RWPE1 (cell line): ENCODE results near the gene RNF224.
A peak's percentile ranks its signal among the peaks of the same experiment; 100 is the strongest.
"Not testable (repeated sequence)": the region's sequence is repeated elsewhere in the genome, so short reads cannot be mapped to it uniquely, and the experiment has no call there.

Experiments used
- CTCF ChIA-PET: fragments of 350-600 bp; sonication (Branson Sonifier 250); formaldehyde crosslinking; extraction: SDS; loops from one replicate; lab custom pipeline; 2021; lab: Yijun Ruan, JAX
- POLR2A ChIA-PET: fragments of 400-600 bp; formaldehyde crosslinking; extraction: SDS; loops from one replicate; lab custom pipeline; 2020; ENCODE audit warnings: antibody characterized with exemption; ENCODE audit not compliant: low non-redundant PET; lab: Yijun Ruan, JAX
- DNase-seq: peaks from one replicate; pipeline ENCODE4 v3.0.0; 2012; ENCODE audit warnings: low spot score
- H3K27ac ChIP-seq: fragments of 450-650 bp; 2 replicates; pipeline ENCODE4 v1.5.1; 2017
- TF ChIP-seq, protein P1 (sequence below): fragments of 450-650 bp; conservative IDR thresholded peaks from 2 replicates; pipeline ENCODE4 v1.5.1; 2017; ENCODE audit warnings: low read depth, mild to moderate bottlenecking

RNF224 gene

DNA sequence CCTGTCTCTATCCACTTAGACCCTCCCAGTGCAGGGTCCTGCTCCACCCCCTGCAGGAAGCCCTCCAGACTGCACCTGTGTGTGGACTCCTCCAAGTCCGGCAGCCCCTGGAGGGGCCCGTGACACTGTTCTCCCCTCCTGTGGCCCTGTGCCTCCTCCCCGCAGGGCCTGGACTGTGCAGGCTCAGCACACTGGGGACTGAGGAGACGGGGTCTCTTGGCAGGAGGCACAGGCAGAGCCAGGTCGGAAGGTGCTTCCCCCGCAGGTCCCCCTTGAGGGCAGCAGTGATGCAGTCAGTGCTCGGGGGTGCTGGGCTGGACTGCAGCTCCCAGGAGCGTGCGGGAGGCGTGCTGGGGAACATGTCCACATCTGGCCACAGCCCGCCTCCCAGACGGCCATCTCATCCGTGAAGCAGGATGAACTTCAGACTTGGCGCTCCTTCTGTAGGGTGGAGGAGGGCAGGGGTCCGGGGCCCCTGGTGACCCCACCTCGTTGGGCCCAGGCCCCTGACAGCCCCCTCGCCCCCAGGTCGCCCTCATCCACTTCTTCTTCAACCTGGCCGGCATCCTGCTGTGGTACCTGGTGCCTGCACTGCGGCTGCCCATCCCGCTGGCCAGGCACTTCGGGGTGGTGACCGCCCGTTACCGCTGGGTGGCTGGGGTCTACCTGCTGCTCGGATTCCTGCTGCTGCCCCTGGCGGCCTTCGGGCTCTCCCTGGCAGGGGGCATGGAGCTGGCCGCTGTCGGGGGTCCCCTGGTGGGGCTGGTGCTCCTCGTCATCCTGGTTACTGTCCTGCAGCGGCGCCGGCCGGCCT, 8.3 kb downstream of the RNF224 start:
- TF ChIP-seq, protein P1, sequence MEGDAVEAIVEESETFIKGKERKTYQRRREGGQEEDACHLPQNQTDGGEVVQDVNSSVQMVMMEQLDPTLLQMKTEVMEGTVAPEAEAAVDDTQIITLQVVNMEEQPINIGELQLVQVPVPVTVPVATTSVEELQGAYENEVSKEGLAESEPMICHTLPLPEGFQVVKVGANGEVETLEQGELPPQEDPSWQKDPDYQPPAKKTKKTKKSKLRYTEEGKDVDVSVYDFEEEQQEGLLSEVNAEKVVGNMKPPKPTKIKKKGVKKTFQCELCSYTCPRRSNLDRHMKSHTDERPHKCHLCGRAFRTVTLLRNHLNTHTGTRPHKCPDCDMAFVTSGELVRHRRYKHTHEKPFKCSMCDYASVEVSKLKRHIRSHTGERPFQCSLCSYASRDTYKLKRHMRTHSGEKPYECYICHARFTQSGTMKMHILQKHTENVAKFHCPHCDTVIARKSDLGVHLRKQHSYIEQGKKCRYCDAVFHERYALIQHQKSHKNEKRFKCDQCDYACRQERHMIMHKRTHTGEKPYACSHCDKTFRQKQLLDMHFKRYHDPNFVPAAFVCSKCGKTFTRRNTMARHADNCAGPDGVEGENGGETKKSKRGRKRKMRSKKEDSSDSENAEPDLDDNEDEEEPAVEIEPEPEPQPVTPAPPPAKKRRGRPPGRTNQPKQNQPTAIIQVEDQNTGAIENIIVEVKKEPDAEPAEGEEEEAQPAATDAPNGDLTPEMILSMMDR, result no peak

DNA sequence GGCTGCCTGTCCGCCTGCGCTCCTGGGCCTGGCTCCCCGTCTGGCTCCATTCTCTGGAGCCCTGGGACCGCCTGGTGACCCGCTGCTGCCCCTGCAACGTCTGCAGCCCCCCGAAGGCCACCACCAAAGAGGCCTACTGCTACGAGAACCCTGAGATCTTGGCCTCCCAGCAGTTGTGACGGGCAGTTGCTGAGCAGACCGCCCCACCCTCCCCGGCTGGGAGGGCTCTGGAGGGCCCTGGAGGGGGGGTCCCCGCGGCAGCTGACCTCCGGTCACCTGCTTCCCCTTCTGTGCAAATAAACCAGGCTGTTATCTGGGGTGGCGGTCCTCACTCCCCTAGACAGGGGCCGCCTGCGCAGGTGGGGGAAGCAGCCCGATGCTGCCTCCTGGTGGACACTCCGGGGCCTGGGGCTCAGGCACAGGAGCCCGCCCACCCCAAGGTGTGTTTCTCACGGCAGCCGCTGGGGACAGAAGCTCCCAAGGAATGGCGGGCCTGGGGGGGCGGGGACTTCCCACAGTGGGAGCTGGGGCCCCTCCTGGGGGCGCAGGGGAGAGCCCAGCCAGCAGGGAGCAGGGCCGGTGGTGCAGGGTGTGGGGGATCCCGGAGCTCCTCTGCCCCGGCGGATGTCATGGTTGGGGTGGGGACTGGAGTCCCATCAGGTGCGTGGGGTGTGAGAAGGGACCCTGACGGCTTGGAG, 9.1 kb downstream of the RNF224 start:
- peak overlapping the region; percentile 100 for H3K27ac ChIP-seq
- ChIA-PET POLR2A (interaction anchor here (0.6 to 1.8 kb wide), 5 partner anchors 13 to 150 kb away, joined by 3 to 7 read pairs (median 4); no protein-coding TSS in a partner anchor), CTCF (interaction anchor here (0.6 to 3.3 kb wide), 46 partner anchors 9 to 259 kb away, joined by 3 to 24 read pairs (median 4); partner anchors contain the start of genes CYSRT1, DPP7, GRIN1 and LRRC26)
- TF ChIP-seq, protein P1, result peak; percentile 100
- peak; percentile 95 for DNase-seq

More for the DNA sequence above, 8.3 kb downstream of the RNF224 start:
- 0 out of 2 replicates have a peak overlapping the region, but pooled peaks have one; percentile 100 for H3K27ac ChIP-seq
- POLR2A ChIA-PET, result interaction anchor here (0.6 to 1.2 kb wide), 2 partner anchors 41 to 150 kb away, joined by 3 to 6 read pairs; no protein-coding TSS in a partner anchor
- DNase-seq, result no peak
- CTCF ChIA-PET, result interaction anchor here (0.6 to 3.3 kb wide), 27 partner anchors 9 to 259 kb away, joined by 3 to 24 read pairs (median 6); partner anchors contain the start of genes CYSRT1, DPP7, GRIN1 and LRRC26

DNA sequence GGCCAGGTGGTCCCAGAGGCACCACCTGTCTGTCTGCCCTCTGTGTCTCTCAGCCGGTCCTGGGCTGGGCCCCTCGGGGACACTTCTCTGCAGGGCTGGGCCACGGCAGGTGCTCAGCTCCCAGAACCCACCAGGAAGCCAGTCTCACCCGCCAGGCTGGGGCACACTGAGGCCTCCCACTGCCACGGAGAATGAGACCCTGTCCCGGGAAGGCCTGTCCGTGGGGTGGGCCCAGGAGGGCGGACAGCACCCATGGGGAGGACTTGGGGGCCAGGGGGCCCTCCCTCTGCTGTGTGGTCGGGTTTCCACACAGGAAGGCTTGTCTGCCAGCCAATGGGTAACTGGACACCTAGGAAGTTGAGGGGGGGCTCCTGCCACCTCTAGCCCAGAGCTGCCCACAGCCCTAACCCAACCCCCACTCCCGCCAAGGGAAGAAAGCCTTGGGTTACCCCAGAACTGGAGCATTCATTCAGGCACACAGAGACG, 9.7 kb downstream of the RNF224 start:
- H3K27ac ChIP-seq, result peak overlapping the region; percentile 100
- TF ChIP-seq, protein P1, result no peak
- no peak for DNase-seq
- POLR2A ChIA-PET, result interaction anchor here (1.2 to 1.8 kb wide), 4 partner anchors 14 to 42 kb away, joined by 3 to 7 read pairs (median 4); no protein-coding TSS in a partner anchor
- CTCF ChIA-PET, result interaction anchor here (0.6 to 3.3 kb wide), 47 partner anchors 8 to 265 kb away, joined by 3 to 24 read pairs (median 4); partner anchors contain the start of genes CYSRT1, DPP7, GRIN1 and LRRC26

DNA sequence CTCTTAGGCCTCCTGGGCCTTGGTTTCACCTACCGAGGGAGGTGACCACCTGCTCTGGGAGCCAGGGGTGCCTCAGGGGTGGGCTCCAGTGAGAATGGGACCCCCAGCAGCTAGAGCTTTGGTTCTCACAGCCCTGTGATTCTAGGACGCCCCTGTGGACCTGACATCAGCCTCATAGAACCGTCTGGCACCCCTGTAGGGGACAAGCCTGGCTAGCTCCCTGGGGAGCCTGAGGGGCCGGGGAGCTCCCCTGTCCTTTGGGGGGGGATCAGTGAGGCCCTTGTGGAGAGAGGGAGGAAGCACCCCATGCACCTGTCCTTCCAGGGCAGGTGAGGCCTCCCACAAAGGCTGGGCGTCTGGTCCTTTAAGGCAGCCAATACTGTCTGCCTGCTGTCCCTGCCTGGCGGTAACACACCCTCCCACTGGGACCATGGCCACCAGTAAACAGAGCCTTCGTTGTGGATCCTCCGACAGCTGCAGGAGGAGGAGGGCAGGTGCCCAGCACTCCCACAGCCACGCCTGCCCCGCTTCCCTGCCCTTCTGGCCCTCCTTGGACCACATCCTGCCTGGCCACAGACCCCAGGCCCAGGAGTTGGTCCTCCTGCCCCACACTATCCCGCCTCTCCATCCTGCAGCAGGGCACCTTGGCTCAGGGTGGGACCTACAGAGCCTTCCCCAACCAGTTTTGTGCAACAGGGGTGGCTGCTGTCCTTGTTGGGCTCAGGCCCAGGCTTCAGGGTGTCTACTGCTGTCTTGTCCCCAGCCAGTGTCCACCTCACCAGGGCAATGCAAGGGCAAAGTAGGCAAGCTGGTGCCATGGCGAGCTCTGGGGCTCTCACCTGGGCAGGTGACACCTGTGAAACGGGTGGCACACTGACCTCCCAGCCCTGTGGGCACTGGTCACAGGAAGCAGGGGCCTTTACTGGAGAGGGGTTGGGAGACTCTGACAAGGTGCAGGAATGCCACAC, 10.7 kb downstream of the RNF224 start:
- TF ChIP-seq, protein P1, result no peak
- DNase-seq, result no peak
- peak overlapping the region; percentile 100 for H3K27ac ChIP-seq
- ChIA-PET POLR2A (interaction anchor here (0.6 to 1.8 kb wide), 4 partner anchors 13 to 37 kb away, joined by 3 to 7 read pairs (median 4); partner anchors contain the start of gene CYSRT1), CTCF (interaction anchor here (0.6 to 3.3 kb wide), 15 partner anchors 11 to 1236 kb away, joined by 3 to 24 read pairs (median 4); partner anchors contain the start of genes LRRC26, RNF224 and SSNA1)

DNA sequence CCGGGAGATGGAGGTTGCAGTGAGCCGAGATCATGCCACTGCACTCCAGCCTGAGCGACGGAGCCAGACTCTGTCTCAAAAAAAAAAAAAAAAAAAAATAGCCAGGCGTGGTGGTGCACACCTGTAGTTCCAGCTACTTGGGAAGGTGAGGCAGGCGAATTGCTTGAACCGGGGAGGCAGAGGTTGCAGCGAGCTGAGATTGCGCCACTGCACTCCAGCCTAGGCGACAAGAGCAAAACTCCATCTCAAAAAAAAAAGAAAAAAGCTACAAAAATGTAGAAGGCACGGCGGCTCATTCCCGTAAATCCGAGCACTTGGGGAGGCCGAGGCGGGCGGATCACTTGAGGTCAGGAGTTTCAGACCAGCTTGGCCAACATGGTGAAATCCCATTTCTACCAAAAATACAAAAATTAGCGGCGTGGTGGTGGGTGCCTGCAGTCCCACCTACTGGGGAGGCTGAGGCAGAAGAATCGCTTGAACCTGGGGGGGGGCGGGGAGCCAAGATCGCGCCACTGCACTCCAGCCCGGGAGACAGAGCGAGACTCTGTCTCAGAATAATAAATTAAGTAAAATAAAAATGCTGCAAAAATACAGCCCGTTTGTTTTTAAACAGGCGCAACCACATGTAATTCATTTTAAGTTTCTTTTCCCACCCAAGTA, 12.4 kb downstream of the RNF224 start:
- not testable (repeated sequence) for DNase-seq
- H3K27ac ChIP-seq, result peak overlapping the region; percentile 100
- POLR2A ChIA-PET, result interaction anchor here (0.6 to 2.0 kb wide), 8 partner anchors 13 to 126 kb away, joined by 3 to 9 read pairs (median 4); partner anchors contain the start of genes ANAPC2, CYSRT1, NELFB and SSNA1

More for the DNA sequence above, 12.4 kb downstream of the RNF224 start:
- CTCF ChIA-PET, result interaction anchor here (0.6 to 2.0 kb wide), 10 partner anchors 8 to 553 kb away, joined by 3 to 8 read pairs (median 4); partner anchors contain the start of genes ENTPD2, NRARP and RNF224
